HG02943 (cell line): ENCODE measurements around the gene SULT1A1.
"Not testable (repeated sequence)": the region's sequence is repeated elsewhere in the genome, so short reads cannot be mapped to it uniquely, and the experiment has no call there.

ENCODE experiments used
- ATAC-seq: cut with Tn5 transposase; IDR thresholded peaks from one replicate; pipeline ENCODE4 v1.9.1; 2021; ENCODE audit warnings: mild to moderate bottlenecking, low read depth, moderate library complexity; ENCODE audit not compliant: unreplicated experiment

The SULT1A1 gene

GRCh38 chr16:28592511-28592910, 17.3 kb downstream of the SULT1A1 start:
- ATAC-seq: no peak

DNA sequence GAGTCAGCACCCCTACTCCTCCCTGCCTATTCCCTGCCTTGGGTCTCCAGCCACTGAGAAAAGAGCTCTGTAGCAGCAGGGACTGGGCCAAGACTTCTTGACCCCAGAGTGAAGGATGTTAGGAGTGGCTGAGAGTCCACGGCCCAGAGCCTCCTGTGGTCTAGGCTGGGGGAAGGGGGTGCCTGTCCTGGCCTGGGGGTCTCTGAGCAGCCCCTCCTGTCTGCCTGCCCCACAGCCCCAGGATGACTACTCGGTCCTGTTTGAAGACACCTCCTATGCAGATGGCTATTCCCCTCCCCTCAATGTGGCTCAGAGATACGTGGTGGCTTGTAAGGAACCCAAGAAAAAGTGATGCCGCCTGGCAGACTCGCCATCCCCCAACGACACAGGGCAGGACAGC, 18.5 kb downstream of the SULT1A1 start:
- no peak for ATAC-seq

- ATAC-seq: no peak
Measured at GRCh38 chr16:28590384-28591340, 19.2 kb downstream of the SULT1A1 start.

- no peak for ATAC-seq
Measured at GRCh38 chr16:28589930-28590329, 19.9 kb downstream of the SULT1A1 start.

DNA sequence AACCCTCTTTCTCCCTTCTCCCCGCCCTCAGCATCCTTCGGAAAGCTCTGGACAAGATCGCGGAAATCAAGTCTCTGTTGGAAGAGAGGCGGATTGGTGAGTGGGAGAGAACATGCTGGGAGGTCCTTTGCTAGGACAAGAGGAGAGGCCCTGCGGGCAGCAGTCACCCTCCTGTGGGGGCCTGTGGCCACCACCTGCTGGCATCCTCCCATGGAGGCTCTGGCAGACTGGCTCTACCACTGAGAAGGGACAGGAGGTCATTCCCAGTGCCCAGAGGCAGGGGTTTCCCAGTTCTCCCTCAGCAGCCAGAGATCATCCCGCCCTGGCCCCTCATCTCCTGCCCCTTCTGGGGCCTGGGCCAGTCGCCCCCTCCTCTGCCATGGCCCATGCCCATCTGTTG, 20.8 kb downstream of the SULT1A1 start:
- ATAC-seq: no peak

DNA sequence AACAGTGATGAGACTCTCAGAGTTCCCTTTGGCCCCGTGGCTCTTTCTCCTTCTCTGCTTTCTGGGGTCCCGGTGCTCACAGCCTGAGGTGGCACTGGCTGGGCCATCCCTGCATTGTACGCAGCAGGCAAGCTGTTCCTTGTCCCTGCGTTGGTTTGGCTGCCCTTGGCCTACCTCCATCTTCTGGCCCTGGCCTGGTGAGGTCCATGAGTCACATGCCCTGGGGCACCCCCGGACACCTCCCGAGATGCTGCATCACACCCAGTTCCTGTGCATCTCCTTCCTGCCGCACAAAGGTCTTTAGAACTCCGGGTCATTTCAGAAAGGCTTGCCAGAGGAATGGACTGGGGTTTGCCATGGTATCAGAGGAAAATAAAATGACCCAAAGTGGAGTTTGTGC, 22.5 kb downstream of the SULT1A1 start:
- ATAC-seq: no peak

- ATAC-seq: no peak
Measured at GRCh38 chr16:28586466-28586865, 23.4 kb downstream of the SULT1A1 start.

GRCh38 chr16:28585674-28586073, 24.2 kb downstream of the SULT1A1 start:
- no peak for ATAC-seq

DNA sequence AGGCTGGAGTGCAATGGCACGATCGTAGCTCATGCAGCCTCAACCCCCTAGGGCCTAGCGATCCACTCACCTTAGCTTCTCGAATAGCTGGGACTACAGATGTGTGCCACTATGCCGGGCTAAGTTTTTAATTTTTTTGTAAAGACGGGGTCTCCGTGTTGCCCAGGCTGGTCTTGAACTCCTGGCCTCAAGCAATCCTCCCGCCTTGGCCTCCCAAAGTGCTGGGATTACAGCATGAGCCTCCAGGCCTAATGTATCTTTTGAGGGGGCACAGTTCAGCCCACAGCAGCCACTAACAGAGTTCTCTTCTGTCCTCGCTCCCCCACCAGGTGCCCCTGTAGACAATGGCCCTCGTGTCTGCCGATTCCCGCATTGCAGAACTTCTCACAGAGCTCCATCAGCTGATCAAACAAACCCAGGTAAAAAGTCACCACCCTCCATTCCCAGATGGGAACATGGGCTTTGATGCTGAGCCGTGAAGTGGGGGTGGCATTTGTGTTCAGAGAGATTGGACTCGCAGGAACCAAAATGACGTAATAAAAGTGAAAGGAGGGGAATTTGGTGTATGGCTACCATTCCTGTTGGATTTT, 29.0 kb downstream of the SULT1A1 start:
- ATAC-seq: no peak

GRCh38 chr16:28575446-28576109, 34.3 kb downstream of the SULT1A1 start:
- ATAC-seq: no peak

DNA sequence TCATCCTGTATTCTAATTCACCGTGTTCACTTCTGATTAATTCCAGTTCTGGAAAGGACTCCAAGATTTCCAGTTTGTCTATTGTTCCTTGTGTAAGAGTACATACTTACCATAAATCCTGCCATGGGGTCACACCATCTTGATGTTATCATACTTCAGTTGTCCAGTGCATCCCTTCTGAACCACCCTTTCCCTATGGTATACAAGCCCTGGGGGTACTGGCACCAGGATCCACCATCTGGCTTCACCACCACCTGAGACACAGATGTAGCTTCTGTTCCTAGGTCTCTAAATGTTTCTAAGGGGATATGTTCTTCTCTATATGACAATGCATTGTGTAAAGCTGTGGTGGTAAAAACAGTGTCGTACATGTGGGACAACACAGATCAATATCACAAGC, 34.9 kb downstream of the SULT1A1 start:
- ATAC-seq: no peak

GRCh38 chr16:28573738-28574718, 35.8 kb downstream of the SULT1A1 start:
- no peak for ATAC-seq

- ATAC-seq: no peak
Measured at GRCh38 chr16:28572696-28573510, 36.9 kb downstream of the SULT1A1 start.

- no peak for ATAC-seq
Measured at GRCh38 chr16:28569968-28570752, 39.7 kb downstream of the SULT1A1 start.

GRCh38 chr16:28569021-28569420, 40.8 kb downstream of the SULT1A1 start:
- ATAC-seq: no peak

DNA sequence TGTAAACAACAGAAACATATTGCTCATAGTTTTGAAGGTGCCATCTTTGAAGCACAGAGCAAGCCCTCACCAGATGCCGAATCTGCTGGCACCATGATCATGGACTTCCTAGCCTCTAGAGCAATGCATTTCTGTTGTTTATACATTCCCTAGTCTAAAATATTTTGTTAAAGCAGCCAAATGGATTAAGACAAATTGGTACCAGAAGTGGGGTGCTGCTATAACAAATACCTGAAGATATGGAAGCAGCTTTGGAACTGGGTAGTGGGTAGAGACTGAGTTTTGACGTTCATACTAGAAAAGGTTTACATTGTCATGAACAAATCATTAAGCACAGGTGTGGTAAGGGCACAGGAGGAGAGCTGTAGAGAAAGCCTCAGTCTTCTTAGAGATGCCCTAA, 42.6 kb downstream of the SULT1A1 start:
- ATAC-seq: no peak

DNA sequence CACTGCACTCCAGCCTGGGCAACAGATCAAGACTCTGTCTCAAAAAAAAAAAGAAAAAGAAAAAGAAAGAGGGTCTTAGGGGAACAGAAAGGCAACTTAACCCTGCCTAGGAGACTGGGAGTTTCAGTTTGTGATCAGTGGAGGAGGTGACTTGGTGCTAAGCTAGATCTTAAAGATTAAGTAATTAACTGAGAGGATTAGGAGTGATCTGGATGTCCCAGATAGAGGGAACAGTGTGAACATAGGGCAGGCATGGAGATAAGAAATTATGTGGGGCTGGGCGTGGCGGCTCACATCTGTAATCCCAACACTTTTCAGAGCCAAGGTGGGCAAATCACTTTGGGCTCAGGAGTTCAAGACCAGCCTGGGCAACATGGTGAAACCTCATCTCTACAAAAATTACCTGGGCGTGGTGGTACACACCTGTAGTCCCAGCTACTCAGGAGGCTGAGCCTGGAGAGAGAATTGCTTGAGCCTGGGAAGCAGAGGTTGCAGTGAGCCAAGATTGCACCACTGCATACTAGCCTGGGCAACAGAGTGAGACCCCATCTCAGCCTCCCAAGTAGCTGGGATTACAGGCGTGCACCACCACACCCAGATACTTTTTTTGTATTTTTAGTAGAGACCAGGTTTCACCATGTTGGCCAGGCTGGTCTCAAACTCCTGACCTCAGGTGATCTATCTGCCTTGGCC, 43.5 kb downstream of the SULT1A1 start:
- not testable (repeated sequence) for ATAC-seq

DNA sequence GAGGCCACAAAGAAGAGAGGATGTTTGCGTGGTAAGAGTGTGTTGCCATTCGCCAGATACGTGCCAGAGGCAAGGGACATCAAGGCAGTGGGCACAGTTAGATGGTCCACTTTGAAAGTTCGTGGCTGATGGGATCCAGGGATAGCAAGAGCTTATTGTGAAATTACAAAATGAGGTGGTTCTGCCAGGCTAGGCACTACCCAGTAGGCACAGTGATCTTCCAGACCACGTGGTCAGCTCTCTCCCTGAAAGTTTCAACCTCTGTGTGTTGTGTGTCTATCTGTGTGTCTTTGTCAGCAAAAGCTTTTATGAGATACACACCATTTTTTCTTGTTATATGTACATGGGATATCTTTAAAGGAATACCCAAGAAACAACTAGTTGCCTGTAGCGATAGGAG, 46.6 kb downstream of the SULT1A1 start:
- no peak for ATAC-seq
